Measurements from ENCODE around the gene SPOCK3. TPM values are rescaled to one million over a fixed set of nuclear protein-coding genes. Genes with fewer than 3 reads are reported as not detected.
"Not testable (repeated sequence)": the region's sequence is repeated elsewhere in the genome, so short reads cannot be mapped to it uniquely, and the experiment has no call there.

SPOCK3 gene
- total RNA-seq, 2 donors from 2014 or later, result 0.12 to 0.47 TPM

DNA sequence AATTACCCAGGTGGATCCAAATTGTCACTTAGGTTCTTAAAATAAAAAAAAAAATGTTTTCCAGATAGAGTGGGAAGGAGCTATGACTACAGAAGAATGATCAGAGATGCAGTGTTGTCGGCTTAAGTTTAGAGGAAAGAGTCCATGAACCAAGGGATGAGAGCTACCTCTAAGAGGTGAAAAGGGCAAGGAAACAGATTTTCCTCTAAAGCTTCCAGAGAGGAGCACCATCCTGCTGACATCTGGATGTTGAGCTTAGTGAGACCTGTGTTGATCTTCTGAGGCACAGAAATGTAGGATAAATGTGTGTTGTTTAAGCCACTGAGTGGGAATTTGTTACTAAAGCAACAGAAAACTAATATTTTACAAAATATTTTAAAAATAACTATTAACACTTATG lies 498.7 kb downstream of the SPOCK3 start:
- DNase-seq (no peak), ATAC-seq (no peak)
- intact Hi-C loops (cut with DNase I, micrococcal nuclease), result no loop called here

GRCh38 chr4:166734797-166735196 lies 499.5 kb downstream of the SPOCK3 start:
- intact Hi-C loops (cut with DNase I, micrococcal nuclease), result no loop called here
- ATAC-seq (no peak), DNase-seq (no peak)

DNA sequence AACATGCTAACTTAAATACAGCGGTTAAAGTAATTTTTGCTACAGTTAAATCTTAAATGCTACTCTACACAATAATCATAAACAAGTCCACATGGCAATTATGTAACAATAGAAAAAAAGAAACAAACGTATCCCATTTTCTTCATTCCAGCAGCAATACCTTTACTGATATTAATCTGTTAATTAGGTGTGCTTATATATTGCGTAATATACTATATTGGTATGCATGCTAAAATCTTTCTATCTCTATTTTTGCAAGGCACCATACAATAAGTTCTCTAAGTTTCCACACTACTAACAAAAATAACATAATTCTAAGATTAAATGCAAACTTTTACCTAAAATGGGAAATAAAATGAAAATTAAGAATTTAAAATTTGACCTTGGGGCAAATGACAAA lies 500.6 kb downstream of the SPOCK3 start:
- DNase-seq, result no peak
- no peak for ATAC-seq
- intact Hi-C loops (cut with DNase I, micrococcal nuclease), result no loop called here

GRCh38 chr4:166726832-166727231 lies 507.5 kb downstream of the SPOCK3 start:
- intact Hi-C loops (cut with DNase I, micrococcal nuclease), result no loop called here
- DNase-seq, result no peak
- ATAC-seq, result no peak

DNA sequence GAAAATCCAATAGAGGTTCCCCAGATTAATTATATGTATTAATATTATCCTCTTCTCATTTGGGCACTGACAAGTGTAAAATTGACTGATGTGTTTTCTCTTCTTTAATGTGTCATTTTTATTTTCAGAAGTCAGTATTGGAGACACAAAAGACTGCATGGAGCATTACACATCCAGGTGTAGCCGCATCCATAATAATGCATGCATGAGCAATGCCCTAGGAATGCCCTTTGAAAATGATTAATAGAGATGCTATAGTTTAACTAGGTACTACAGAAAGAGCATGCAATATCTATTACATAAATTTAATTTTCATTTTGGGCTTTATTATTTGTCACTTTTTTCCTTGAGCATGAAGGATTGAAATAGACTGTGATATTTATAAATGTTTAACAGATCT lies 509.9 kb downstream of the SPOCK3 start:
- ATAC-seq (no peak), DNase-seq (no peak)
- intact Hi-C loops (cut with DNase I, micrococcal nuclease), result no loop called here

DNA sequence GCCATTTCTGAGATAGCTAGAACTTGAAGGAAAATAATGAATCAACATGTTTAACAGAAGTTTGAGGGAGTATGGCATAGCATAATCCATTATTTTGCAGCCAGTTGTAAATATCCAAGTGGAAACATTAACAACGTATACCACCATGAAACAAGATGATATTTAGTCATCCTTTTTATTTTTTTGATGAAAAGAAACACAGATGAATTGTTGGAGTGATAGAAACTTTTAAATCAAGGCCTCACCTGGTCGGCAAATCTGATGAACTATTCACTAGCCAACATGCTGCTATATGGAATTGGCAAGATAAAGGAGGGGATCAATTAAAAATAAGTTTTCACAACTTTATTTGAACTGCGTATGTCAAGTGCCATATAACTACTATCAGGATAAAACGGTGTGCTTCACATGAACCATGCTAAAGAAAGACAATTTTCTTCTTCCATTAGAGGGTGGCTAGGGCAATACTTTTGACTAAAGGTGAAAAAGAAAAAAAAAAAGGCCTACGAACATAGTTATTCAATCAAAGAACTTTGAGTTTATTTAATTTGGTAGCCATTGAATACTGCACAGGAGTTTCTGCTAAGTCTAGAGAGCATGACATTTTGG lies 510.7 kb downstream of the SPOCK3 start:
- ATAC-seq (no peak), DNase-seq (no peak)
- intact Hi-C loops (cut with DNase I, micrococcal nuclease), result no loop called here

DNA sequence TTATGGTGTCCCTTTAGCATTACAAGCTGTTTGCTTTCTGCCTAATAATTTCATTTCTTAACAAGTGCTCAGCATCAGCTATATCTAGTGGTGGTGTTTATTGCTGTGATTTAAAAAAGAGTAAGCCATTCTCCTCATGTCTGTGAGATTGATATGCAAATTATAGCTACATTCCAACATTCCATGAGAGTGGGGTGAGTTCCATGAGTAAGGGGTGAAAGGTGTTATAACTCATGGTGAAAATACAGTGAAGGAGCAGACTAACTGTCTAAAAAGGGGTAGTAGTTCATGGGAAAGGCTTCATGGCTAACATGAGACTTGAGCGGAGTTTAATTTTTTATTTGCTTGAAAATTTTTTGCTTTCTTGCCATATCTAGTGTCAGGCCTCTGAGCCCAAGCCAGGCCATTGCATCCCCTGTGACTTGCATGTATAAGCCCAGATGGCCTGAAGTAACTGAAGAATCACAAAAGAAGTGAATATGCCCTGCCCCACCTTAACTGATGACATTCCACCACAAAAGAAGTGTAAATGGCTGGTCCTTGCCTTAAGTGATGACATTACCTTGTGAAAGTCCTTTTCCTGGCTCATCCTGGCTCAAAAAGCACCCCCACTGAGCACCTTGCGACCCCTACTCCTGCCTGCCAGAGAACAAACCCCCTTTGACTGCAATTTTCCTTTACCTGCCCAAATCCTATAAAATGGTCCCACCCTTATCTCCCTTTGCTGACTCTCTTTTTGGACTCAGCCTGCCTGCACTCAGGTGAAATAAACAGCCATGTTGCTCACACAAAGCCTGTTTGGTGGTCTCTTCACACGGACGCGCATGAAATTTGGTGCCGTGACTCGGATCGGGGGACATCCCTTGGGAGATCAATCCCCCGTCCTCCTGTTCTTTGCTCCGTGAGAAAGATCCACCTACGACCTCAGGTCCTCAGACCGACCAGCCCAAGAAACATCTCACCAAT lies 518.3 kb downstream of the SPOCK3 start:
- intact Hi-C loops (cut with DNase I, micrococcal nuclease); DNase-seq; ATAC-seq: not testable (repeated sequence)

- ATAC-seq, result no peak
- DNase-seq, result no peak
- intact Hi-C loops (cut with DNase I, micrococcal nuclease), result no loop called here
Observed at GRCh38 chr4:166700592-166700991, 533.7 kb downstream of the SPOCK3 start.

DNA sequence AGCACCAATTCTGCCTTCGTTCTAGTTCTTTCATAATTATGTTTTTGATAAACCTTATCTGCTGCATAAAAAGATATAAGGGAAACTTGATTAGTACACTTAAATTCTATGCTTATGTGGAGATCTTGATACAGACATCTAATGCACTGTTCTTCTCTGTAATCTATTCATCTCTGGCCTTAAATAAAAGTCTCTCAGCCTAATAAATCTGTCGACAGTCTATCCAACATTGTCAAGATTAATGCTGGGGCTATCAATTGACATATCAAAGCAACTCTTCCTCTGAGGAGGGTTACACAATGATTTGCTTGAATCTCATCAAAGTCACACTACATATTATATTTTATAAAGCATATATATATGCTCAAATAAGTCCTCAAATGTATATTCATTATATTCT lies 545.5 kb downstream of the SPOCK3 start:
- ATAC-seq, result no peak
- DNase-seq, result no peak
- intact Hi-C loops (cut with DNase I, micrococcal nuclease), result no loop called here

DNA sequence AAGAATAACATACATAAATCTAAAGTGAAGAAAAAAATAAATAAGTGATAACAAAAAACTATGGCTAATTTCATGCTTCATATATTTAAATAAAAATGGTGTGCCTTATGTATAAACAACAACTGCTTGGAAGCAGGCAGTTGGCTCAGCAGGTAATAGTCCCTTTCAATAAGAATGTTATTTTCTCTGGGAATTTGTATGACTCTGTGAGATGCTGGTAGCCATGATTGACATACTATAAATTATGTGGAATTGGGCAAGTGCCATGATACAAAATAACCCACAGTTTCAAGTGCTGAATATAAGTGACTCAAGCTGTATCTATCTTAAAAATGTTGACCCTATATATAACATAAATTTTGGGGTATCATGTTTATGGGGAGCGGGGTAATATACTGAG lies 546.5 kb downstream of the SPOCK3 start:
- DNase-seq, result no peak
- no peak for ATAC-seq
- intact Hi-C loops (cut with DNase I, micrococcal nuclease), result no loop called here
